ENCODE data around the gene GLIS1.

GLIS1 gene

DNA sequence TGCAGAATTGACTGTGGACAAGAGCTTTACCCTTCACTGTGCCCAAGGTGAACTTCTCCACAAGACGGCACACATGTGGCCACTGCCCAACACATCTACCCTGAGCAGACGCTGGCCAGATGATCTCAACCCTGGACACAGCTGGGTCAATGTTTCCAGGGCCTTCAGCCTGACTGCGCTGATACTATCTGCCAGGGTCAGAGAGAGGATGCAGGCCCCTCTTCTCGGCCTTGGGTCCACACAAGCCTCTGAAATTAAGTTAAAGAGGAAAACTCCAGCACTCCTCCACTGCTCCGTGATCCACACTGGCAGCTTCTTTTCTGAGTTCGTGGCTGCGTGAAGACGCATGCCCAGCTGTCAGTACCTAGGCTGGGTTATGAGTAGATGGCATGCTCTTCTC, 58.1 kb downstream of the GLIS1 start:
- H3K4me1 ChIP-seq (ENCODE audit: insufficient read depth, poor library complexity, severe bottlenecking) = no peaks in the 10 kb centered on the region
- no peaks in the 10 kb centered on the region for H3K27me3 ChIP-seq (ENCODE audit: insufficient read depth, poor library complexity, severe bottlenecking)
- DNase-seq (ENCODE audit: low spot score) = no peak
- no peak for TF ChIP-seq CTCF (IDR thresholded peaks at IDR 0.05; ENCODE audit: poor library complexity, severe bottlenecking)
- no peaks in the 10 kb centered on the region for H3K36me3 ChIP-seq (ENCODE audit: low read depth)
- no peak overlapping the region for H3K27ac ChIP-seq (ENCODE audit: poor library complexity, severe bottlenecking)
- no peak for ATAC-seq (ENCODE audit: low read depth)
- no peak overlapping the region for H3K4me3 ChIP-seq (ENCODE audit: severe bottlenecking)
- H3K9me3 ChIP-seq (ENCODE audit: severe bottlenecking) = no peaks in the 10 kb centered on the region

GRCh38 chr1:53678938-53679825, 59.8 kb downstream of the GLIS1 start:
- no peak overlapping the region for H3K27ac ChIP-seq (ENCODE audit: poor library complexity, severe bottlenecking)
- H3K9me3 ChIP-seq (ENCODE audit: severe bottlenecking) = no peaks in the 10 kb centered on the region
- no peaks in the 10 kb centered on the region for H3K27me3 ChIP-seq (ENCODE audit: insufficient read depth, poor library complexity, severe bottlenecking)

DNA sequence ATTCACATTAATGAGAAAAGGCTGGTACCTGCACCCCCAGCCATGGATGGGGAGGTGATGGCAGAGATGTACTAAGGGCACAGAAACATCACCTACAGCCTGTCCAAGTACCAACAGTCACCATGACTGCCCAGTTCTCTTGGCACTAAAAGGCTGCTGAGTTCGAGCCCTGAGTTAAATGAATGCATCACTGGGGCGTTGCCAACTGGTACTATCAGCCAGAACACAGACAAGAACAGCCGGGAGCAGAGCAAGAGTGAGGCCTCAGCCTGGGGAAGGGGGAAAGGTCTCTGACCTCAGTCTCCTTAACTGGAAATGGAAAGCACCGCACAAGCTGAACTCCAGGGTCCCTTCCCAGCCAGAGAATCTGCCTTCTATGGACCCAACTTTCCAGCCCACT, 60.5 kb downstream of the GLIS1 start:
- Histone ChIP-seq H3K4me3 (ENCODE audit: severe bottlenecking) (no peak overlapping the region), H3K4me1 (ENCODE audit: insufficient read depth, poor library complexity, severe bottlenecking) (no peaks in the 10 kb centered on the region), H3K27ac (ENCODE audit: poor library complexity, severe bottlenecking) (no peak overlapping the region), H3K36me3 (ENCODE audit: low read depth) (no peaks in the 10 kb centered on the region), H3K27me3 (ENCODE audit: insufficient read depth, poor library complexity, severe bottlenecking) (no peaks in the 10 kb centered on the region), H3K9me3 (ENCODE audit: severe bottlenecking) (no peaks in the 10 kb centered on the region)
- ATAC-seq (ENCODE audit: low read depth) = no peak
- no peak for DNase-seq (ENCODE audit: low spot score)
- TF ChIP-seq CTCF (IDR thresholded peaks at IDR 0.05; ENCODE audit: poor library complexity, severe bottlenecking) = no peak

More at GRCh38 chr1:53678938-53679825, 59.8 kb downstream of the GLIS1 start:
- ATAC-seq (ENCODE audit: low read depth) = no peak
- Histone ChIP-seq H3K36me3 (ENCODE audit: low read depth) (no peaks in the 10 kb centered on the region), H3K4me1 (ENCODE audit: insufficient read depth, poor library complexity, severe bottlenecking) (no peaks in the 10 kb centered on the region), H3K4me3 (ENCODE audit: severe bottlenecking) (no peak overlapping the region)
- no peak for DNase-seq (ENCODE audit: low spot score)
- TF ChIP-seq CTCF (IDR thresholded peaks at IDR 0.05; ENCODE audit: poor library complexity, severe bottlenecking) = no peak

DNA sequence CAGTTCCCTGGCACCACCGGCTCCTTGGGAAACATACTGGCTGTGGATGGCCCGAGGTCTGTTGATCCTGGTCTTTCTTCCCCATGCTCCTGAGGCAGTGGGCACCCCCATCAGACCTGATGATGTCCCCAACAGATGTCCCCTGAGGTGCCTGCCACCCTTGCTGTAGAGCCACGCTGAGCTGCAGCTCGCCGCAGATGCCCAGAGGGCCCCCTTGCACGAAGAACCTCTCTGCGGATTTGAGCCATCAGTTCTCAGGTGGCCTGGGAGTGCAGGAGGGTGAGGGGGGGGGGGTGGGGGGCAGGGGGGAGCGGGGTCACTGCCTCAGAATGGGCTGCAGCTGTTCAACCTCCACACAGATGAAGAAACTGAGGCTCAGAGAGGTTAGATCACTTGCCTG, 60.9 kb downstream of the GLIS1 start:
- TF ChIP-seq CTCF (IDR thresholded peaks at IDR 0.05; ENCODE audit: poor library complexity, severe bottlenecking) = no peak
- ATAC-seq (ENCODE audit: low read depth) (no peak), DNase-seq (ENCODE audit: low spot score) (no peak)
- Histone ChIP-seq H3K9me3 (ENCODE audit: severe bottlenecking) (no peaks in the 10 kb centered on the region), H3K36me3 (ENCODE audit: low read depth) (no peaks in the 10 kb centered on the region), H3K27me3 (ENCODE audit: insufficient read depth, poor library complexity, severe bottlenecking) (no peaks in the 10 kb centered on the region), H3K4me1 (ENCODE audit: insufficient read depth, poor library complexity, severe bottlenecking) (no peaks in the 10 kb centered on the region), H3K4me3 (ENCODE audit: severe bottlenecking) (no peak overlapping the region), H3K27ac (ENCODE audit: poor library complexity, severe bottlenecking) (no peak overlapping the region)

- H3K27ac ChIP-seq (ENCODE audit: poor library complexity, severe bottlenecking) = no peak overlapping the region
- H3K36me3 ChIP-seq (ENCODE audit: low read depth) = no peaks in the 10 kb centered on the region
- no peak overlapping the region for H3K4me3 ChIP-seq (ENCODE audit: severe bottlenecking)
- ATAC-seq (ENCODE audit: low read depth) (no peak), DNase-seq (ENCODE audit: low spot score) (no peak)
- TF ChIP-seq CTCF (IDR thresholded peaks at IDR 0.05; ENCODE audit: poor library complexity, severe bottlenecking) = no peak
- no peaks in the 10 kb centered on the region for H3K4me1 ChIP-seq (ENCODE audit: insufficient read depth, poor library complexity, severe bottlenecking)
- no peaks in the 10 kb centered on the region for H3K27me3 ChIP-seq (ENCODE audit: insufficient read depth, poor library complexity, severe bottlenecking)
- no peaks in the 10 kb centered on the region for H3K9me3 ChIP-seq (ENCODE audit: severe bottlenecking)
These were observed 61.5 kb downstream of the GLIS1 start for GRCh38 chr1:53677486-53677885.

Measured in RWPE2 (cell line).